Breast epithelium (tissue), 4 donors: ENCODE data around the gene PLPPR1. TPM values are rescaled to one million over a fixed set of nuclear protein-coding genes. Genes with fewer than 3 reads are reported as not detected.

Source experiments
- DNase-seq, 2 donors: peaks; one replicate each; pipeline ENCODE4 v3.0.0-alpha.2; 2019; ENCODE audit warnings: low spot score in 2 of 2
- H3K27ac ChIP-seq, 2 donors: fragments of 200-600 bp; sonication (generic) in 1 of 2; one replicate each; pipeline ENCODE4 v1.5.1; 2016 to 2019; ENCODE audit warnings: mild to moderate bottlenecking in 1 of 2
- H3K27me3 ChIP-seq, 2 donors: fragments of 200-600 bp; sonication (generic) in 1 of 2; one replicate each; pipeline versions ENCODE4 v1.5.1 to v1.6.0; 2017 to 2019; ENCODE audit warnings: control low read depth in 1 of 2, mild to moderate bottlenecking in 1 of 2
- H3K36me3 ChIP-seq: fragments of 200-600 bp; one replicate; pipeline ENCODE4 v1.5.1; 2019
- H3K4me1 ChIP-seq, 2 donors: fragments of 200-600 bp; sonication (generic); one replicate each; pipeline ENCODE4 v1.5.1; 2016 to 2019; ENCODE audit warnings: control low read depth in 1 of 2
- H3K4me3 ChIP-seq, 3 donors: fragments of 200-600 bp; sonication (generic); 1 replicate in 2 of 3; 2 replicates in 1 of 3; pipeline ENCODE4 v1.5.1; 2016 to 2019; ENCODE audit warnings: mild to moderate bottlenecking in 3 of 3, moderate library complexity in 2 of 3
- H3K9me3 ChIP-seq, 2 donors: fragments of 200-600 bp; sonication (generic) in 1 of 2; one replicate each; pipeline ENCODE4 v1.5.1; 2016 to 2019; ENCODE audit warnings: control low read depth in 1 of 2
- POLR2A ChIP-seq: fragments of 450-650 bp; IDR thresholded peaks from one replicate; pipeline ENCODE4 v1.6.1; 2016; ENCODE audit warnings: antibody characterized with exemption, mild to moderate bottlenecking, moderate library complexity
- POLR2AphosphoS5 ChIP-seq, 3 donors: sonication (generic); formaldehyde crosslinking; IDR thresholded peaks; one replicate each; pipeline ENCODE4 v1.6.1; 2017; ENCODE audit warnings: antibody characterized with exemption in 3 of 3
- intact Hi-C: fragments of 100-400 bp; cut with DNase I; formaldehyde crosslinking; loops from one replicate; pipeline ENCODE4 v1.15.1; 2023; ENCODE audit warnings: low total_unique reads
- total RNA-seq, 3 donors: library from RNA; depleted of rRNA; stranded (reverse); fragments of >200 nt; gene quantifications; one replicate each; pipeline ENCODE4 v1.1.0, GENCODE V29; 2016
- TF ChIP-seq, protein P1 (sequence below), 3 donors: fragments of 450-650 bp; IDR thresholded peaks; one replicate each; pipeline ENCODE4 v1.5.1; 2016 to 2017; ENCODE audit warnings: antibody characterized with exemption in 3 of 3, mild to moderate bottlenecking in 3 of 3, moderate library complexity in 3 of 3

Gene PLPPR1
- total RNA-seq, 3 donors from 2014 or later, result 0.66 to 2.2 TPM; not detected in 1

- no peak overlapping the region for H3K27ac ChIP-seq
- no peak overlapping the region for H3K4me3 ChIP-seq
- H3K9me3 ChIP-seq, result no peaks in the 10 kb centered on the region
- no peak for DNase-seq
- no peaks in the 10 kb centered on the region for H3K36me3 ChIP-seq
- intact Hi-C loops, result no loop called here
- no peaks in the 10 kb centered on the region for H3K4me1 ChIP-seq
- no peak for TF ChIP-seq POLR2A
- TF ChIP-seq, protein P1, sequence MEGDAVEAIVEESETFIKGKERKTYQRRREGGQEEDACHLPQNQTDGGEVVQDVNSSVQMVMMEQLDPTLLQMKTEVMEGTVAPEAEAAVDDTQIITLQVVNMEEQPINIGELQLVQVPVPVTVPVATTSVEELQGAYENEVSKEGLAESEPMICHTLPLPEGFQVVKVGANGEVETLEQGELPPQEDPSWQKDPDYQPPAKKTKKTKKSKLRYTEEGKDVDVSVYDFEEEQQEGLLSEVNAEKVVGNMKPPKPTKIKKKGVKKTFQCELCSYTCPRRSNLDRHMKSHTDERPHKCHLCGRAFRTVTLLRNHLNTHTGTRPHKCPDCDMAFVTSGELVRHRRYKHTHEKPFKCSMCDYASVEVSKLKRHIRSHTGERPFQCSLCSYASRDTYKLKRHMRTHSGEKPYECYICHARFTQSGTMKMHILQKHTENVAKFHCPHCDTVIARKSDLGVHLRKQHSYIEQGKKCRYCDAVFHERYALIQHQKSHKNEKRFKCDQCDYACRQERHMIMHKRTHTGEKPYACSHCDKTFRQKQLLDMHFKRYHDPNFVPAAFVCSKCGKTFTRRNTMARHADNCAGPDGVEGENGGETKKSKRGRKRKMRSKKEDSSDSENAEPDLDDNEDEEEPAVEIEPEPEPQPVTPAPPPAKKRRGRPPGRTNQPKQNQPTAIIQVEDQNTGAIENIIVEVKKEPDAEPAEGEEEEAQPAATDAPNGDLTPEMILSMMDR (IDR thresholded peaks at IDR 0.05), result no peak
- no peaks in the 10 kb centered on the region for H3K27me3 ChIP-seq
These were observed 336.7 kb downstream of the PLPPR1 start for GRCh38 chr9:101365181-101365580.

DNA sequence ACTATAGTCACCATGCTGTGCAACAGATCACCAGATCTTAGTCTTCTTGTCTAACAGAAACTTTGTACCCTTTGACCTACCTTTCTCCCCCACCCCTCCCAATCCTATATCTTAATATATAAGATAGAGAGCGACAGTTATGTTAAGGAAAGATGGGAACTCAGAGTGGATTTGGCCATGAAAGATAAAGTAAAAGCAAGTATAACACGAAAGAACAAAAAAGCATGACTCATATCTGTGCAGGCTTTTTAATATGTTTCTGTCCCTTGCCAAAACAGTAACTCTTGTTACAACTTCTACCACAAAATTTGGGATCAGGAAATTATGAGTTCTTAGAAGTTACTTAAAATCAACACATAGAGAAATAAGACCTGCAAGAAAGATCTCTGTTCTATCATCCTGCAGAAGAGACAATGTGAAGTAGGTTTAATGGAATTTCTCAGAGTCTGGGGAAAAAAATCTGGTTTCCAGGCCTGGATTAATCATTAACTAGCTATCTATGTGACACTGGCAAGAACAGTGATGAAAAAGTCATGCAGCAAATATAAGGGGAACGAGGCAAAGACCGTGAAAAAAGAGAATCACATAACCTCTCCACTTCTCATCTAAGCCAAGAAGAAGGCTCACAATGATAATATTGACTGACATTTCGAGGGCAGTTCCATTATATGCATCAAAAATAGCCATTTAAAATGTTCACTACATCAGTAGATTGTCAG is 337.7 kb downstream of the PLPPR1 start:
- no peaks in the 10 kb centered on the region for H3K36me3 ChIP-seq
- intact Hi-C loops, result no loop called here

GRCh38 chr9:101367323-101367722 is 338.8 kb downstream of the PLPPR1 start:
- Histone ChIP-seq H3K9me3 (no peaks in the 10 kb centered on the region), H3K27me3 (no peaks in the 10 kb centered on the region), H3K4me1 (no peaks in the 10 kb centered on the region), H3K36me3 (no peaks in the 10 kb centered on the region), H3K27ac (no peak overlapping the region), H3K4me3 (no peak overlapping the region)
- intact Hi-C loops, result no loop called here
- DNase-seq, result no peak
- TF ChIP-seq, protein P1 (IDR thresholded peaks at IDR 0.05), result no peak
- TF ChIP-seq POLR2AphosphoS5 (IDR thresholded peaks at IDR 0.05) (no peak), POLR2A (no peak)

More for the DNA sequence above, 337.7 kb downstream of the PLPPR1 start:
- H3K27ac ChIP-seq, result no peak overlapping the region
- H3K4me3 ChIP-seq, result no peak overlapping the region
- TF ChIP-seq POLR2A (no peak), POLR2AphosphoS5 (IDR thresholded peaks at IDR 0.05) (no peak)
- TF ChIP-seq, protein P1 (IDR thresholded peaks at IDR 0.05), result no peak
- H3K27me3 ChIP-seq, result no peaks in the 10 kb centered on the region
- no peaks in the 10 kb centered on the region for H3K4me1 ChIP-seq
- no peak for DNase-seq
- no peaks in the 10 kb centered on the region for H3K9me3 ChIP-seq

DNA sequence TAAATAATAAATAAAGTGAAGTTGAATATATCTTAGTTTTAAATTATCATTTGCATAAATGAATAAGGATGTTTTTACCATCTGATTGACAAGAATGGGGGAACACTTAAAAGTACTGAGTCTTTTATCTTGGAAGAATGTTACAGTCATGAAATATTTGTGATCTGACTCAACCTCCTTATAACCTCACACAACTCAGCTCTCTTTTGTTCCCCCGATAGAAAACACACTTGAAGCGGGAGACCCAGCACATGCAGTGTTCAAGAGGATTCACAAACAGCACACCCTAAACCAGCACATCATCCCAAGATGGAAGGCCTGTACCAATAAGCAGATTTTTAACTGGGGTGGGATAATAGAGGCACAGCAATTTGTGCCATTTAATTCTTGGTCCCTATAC is 340.8 kb downstream of the PLPPR1 start:
- H3K4me1 ChIP-seq, result no peaks in the 10 kb centered on the region
- H3K9me3 ChIP-seq, result no peaks in the 10 kb centered on the region
- intact Hi-C loops, result no loop called here
- no peak overlapping the region for H3K27ac ChIP-seq
- H3K27me3 ChIP-seq, result no peaks in the 10 kb centered on the region
- TF ChIP-seq POLR2AphosphoS5 (IDR thresholded peaks at IDR 0.05) (no peak), POLR2A (no peak)
- TF ChIP-seq, protein P1 (IDR thresholded peaks at IDR 0.05), result no peak
- no peak for DNase-seq
- no peak overlapping the region for H3K4me3 ChIP-seq
- no peaks in the 10 kb centered on the region for H3K36me3 ChIP-seq

GRCh38 chr9:101369884-101370531 is 341.5 kb downstream of the PLPPR1 start:
- Histone ChIP-seq H3K36me3 (no peaks in the 10 kb centered on the region), H3K9me3 (no peaks in the 10 kb centered on the region), H3K4me3 (no peak overlapping the region), H3K27me3 (no peaks in the 10 kb centered on the region), H3K27ac (no peak overlapping the region), H3K4me1 (no peaks in the 10 kb centered on the region)
- intact Hi-C loops, result no loop called here
- DNase-seq, result no peak
- TF ChIP-seq, protein P1 (IDR thresholded peaks at IDR 0.05), result no peak
- no peak for TF ChIP-seq POLR2AphosphoS5 (IDR thresholded peaks at IDR 0.05)
- TF ChIP-seq POLR2A, result no peak
